AG08395 (cell line): ENCODE data around the gene WNT8B.

Source experiments
- DNase-seq: peaks from one replicate; pipeline ENCODE4 v3.0.0; 2012; ENCODE audit warnings: mixed read lengths, low spot score

Gene WNT8B

GRCh38 chr10:100462709-100463108, at the start of gene WNT8B:
TSS of gene WNT8B (plus strand) at chr10:100463009. CDS start at chr10:100463169, 160 bp downstream.
- no peak for DNase-seq

GRCh38 chr10:100413173-100413572, 49.6 kb upstream of the WNT8B start:
- DNase-seq, result no peak

- DNase-seq, result no peak
Observed at GRCh38 chr10:100419911-100420449, 42.8 kb upstream of the WNT8B start.

GRCh38 chr10:100427374-100427773, 35.4 kb upstream of the WNT8B start:
- no peak for DNase-seq

GRCh38 chr10:100433253-100434240, 29.3 kb upstream of the WNT8B start:
- DNase-seq, result peak; percentile 86

GRCh38 chr10:100436255-100436654, 26.6 kb upstream of the WNT8B start:
- DNase-seq, result no peak

- no peak for DNase-seq
Observed at GRCh38 chr10:100438674-100439315, 24.0 kb upstream of the WNT8B start.

- DNase-seq, result no peak
Observed at GRCh38 chr10:100442548-100442947, 20.3 kb upstream of the WNT8B start.

GRCh38 chr10:100446130-100446761, 16.6 kb upstream of the WNT8B start:
- DNase-seq, result no peak

- no peak for DNase-seq
Observed at GRCh38 chr10:100447663-100448062, 15.1 kb upstream of the WNT8B start.

GRCh38 chr10:100448951-100449350, 13.9 kb upstream of the WNT8B start:
- DNase-seq, result no peak

GRCh38 chr10:100468322-100468721, 5.5 kb downstream of the WNT8B start:
- no peak for DNase-seq

GRCh38 chr10:100468978-100469377, 6.2 kb downstream of the WNT8B start:
- DNase-seq, result no peak

GRCh38 chr10:100469756-100470155, 6.9 kb downstream of the WNT8B start:
- no peak for DNase-seq

- no peak for DNase-seq
Observed at GRCh38 chr10:100470367-100470766, 7.6 kb downstream of the WNT8B start.

GRCh38 chr10:100477970-100478369, 15.2 kb downstream of the WNT8B start:
- DNase-seq, result no peak

GRCh38 chr10:100479037-100479436, 16.2 kb downstream of the WNT8B start:
- DNase-seq, result no peak

- no peak for DNase-seq
Observed at GRCh38 chr10:100480002-100480401, 17.2 kb downstream of the WNT8B start.

GRCh38 chr10:100481462-100482081, 18.8 kb downstream of the WNT8B start:
- peak; percentile 93 for DNase-seq

GRCh38 chr10:100482181-100482833, 19.5 kb downstream of the WNT8B start:
- peak; percentile 71 for DNase-seq

GRCh38 chr10:100482834-100483185, 20.0 kb downstream of the WNT8B start:
- no peak for DNase-seq
